GM12878 (cell line): Measurements from ENCODE around the gene OOEP. TPM values are rescaled to one million over a fixed set of nuclear protein-coding genes. Genes with fewer than 3 reads are reported as not detected.
A peak's percentile ranks its signal among the peaks of the same experiment; 100 is the strongest.

Experiments used
- ATAC-seq: fragments of 200-7000 bp; cut with Tn5 transposase; 3 replicates; pipeline ENCODE4 v1.9.1; 2020; ENCODE audit warnings: mild to moderate bottlenecking, moderate library complexity
- BruUV-seq: library from RNA; stranded (reverse); fragments of 400-500 nt; replicated peaks from 2 replicates; lab custom pipeline; 2021; lab: Mats Ljungman, UMichigan
- CTCF ChIA-PET: fragments of 300-600 bp; sonication (Branson Sonifier 250); formaldehyde crosslinking; extraction: SDS; loops from one replicate; lab custom pipeline; 2021; ENCODE audit warnings: inconsistent platforms; lab: Yijun Ruan, JAX
- POLR2A ChIA-PET: fragments of 350-600 bp; formaldehyde crosslinking; extraction: SDS; loops from one replicate; lab custom pipeline; 2021; ENCODE audit warnings: inconsistent platforms; lab: Charles Lee
- RAD21 ChIA-PET: fragments of 300-600 bp; sonication (Branson Sonifier 250); formaldehyde crosslinking; loops from one replicate; lab custom pipeline; 2023; ENCODE audit warnings: antibody characterized with exemption; ENCODE audit not compliant: unreplicated experiment; lab: Charles Lee
- SMC1A ChIA-PET: fragments of 300-600 bp; sonication (Branson Sonifier 250); formaldehyde crosslinking; loops from one replicate; lab custom pipeline; 2023; ENCODE audit not compliant: unreplicated experiment, uncharacterized antibody; lab: Charles Lee
- DNase-seq: peaks from one replicate; pipeline ENCODE4 v3.0.0-alpha.2; 2011; ENCODE audit warnings: low read depth, low spot score
- FAIRE-seq: peaks from 3 replicates; lab custom pipeline; 2011; peaks lifted over from hg19 to GRCh38; lab: Jason Lieb, UNC
- H2AFZ ChIP-seq: 2 replicates; pipeline ENCODE4 v1.6.0; 2011; ENCODE audit warnings: low read depth, low read length, control low read depth; ENCODE audit not compliant: control insufficient read depth
- H3K27ac ChIP-seq: 2 replicates; pipeline ENCODE4 v1.5.1; 2011; ENCODE audit warnings: control low read depth; ENCODE audit not compliant: control insufficient read depth, insufficient read depth
- H3K27me3 ChIP-seq, 2 experiments: replicated peaks in 1 of 2; 2 replicates each; pipeline versions ENCODE4 v1.6.0 to v1.6.1; 2011; ENCODE audit warnings: low read length in 1 of 2; ENCODE audit not compliant: control insufficient read depth in 2 of 2, insufficient read depth in 2 of 2
- H3K36me3 ChIP-seq, 2 experiments: 2 replicates each; pipeline ENCODE4 v1.5.1; 2011; ENCODE audit warnings: low read length in 1 of 2; ENCODE audit not compliant: control insufficient read depth in 2 of 2, insufficient read depth in 2 of 2
- H3K4me1 ChIP-seq: 2 replicates; pipeline ENCODE4 v1.6.1; 2011; ENCODE audit warnings: mild to moderate bottlenecking, low read length, moderate library complexity, mixed read lengths; ENCODE audit not compliant: control insufficient read depth, insufficient read depth
- H3K4me2 ChIP-seq: 2 replicates; pipeline ENCODE4 v1.6.0; 2011; ENCODE audit warnings: control low read depth; ENCODE audit not compliant: control insufficient read depth, insufficient read depth
- H3K4me3 ChIP-seq: fragments of 200-600 bp; sonication (generic); 2 replicates; pipeline ENCODE4 v1.5.1; 2016
- H3K79me2 ChIP-seq: 2 replicates; pipeline ENCODE4 v1.6.0; 2011; ENCODE audit warnings: low read length; ENCODE audit not compliant: control insufficient read depth, insufficient read depth
- H3K9ac ChIP-seq: 2 replicates; pipeline ENCODE4 v1.8.0; 2011; ENCODE audit warnings: low read length, control low read depth, mixed read lengths; ENCODE audit not compliant: control insufficient read depth, insufficient read depth
- H3K9me3 ChIP-seq: replicated peaks from 3 replicates; pipeline ENCODE4 v1.5.1; 2011; ENCODE audit warnings: mild to moderate bottlenecking, low read length; ENCODE audit not compliant: control insufficient read depth, insufficient read depth
- H4K20me1 ChIP-seq: 2 replicates; pipeline ENCODE4 v1.6.0; 2011; ENCODE audit not compliant: control insufficient read depth, insufficient read depth
- CEBPZ ChIP-seq: fragments of 150-350 bp; IDR thresholded peaks from 2 replicates; pipeline ENCODE4 v1.6.1; 2016; ENCODE audit warnings: low read depth, low read length
- CTCF ChIP-seq, 3 experiments: IDR thresholded peaks in 2 of 3; conservative IDR thresholded peaks in 1 of 3; 2 replicates each; pipeline ENCODE4 v1.5.1; 2011; ENCODE audit warnings: low read depth in 3 of 3, low read length in 3 of 3, mild to moderate bottlenecking in 3 of 3, control low read depth in 2 of 3, moderate library complexity in 2 of 3, inconsistent platforms in 1 of 3, mixed read lengths in 1 of 3; ENCODE audit not compliant: control insufficient read depth in 2 of 3, insufficient read depth in 1 of 3; ENCODE audit errors: extremely low read depth in 1 of 3
- EP300 ChIP-seq, 2 experiments: fragments of 150-350 bp in 1 of 2; IDR thresholded peaks; 2 replicates each; pipeline ENCODE4 v1.6.1; 2011 to 2012; ENCODE audit warnings: low read depth in 2 of 2, low read length in 2 of 2, borderline replicate concordance in 1 of 2, improper control_type of control experiment in 1 of 2, inconsistent platforms in 1 of 2; ENCODE audit not compliant: control insufficient read depth in 1 of 2
- RAD21 ChIP-seq: IDR thresholded peaks from 2 replicates; pipeline ENCODE4 v1.6.1; 2011; ENCODE audit warnings: mild to moderate bottlenecking, low read depth, low read length, moderate library complexity; ENCODE audit not compliant: insufficient read depth
- SIN3A ChIP-seq: IDR thresholded peaks from 2 replicates; pipeline ENCODE4 v1.6.1; 2012; ENCODE audit warnings: low read depth, low read length, improper control_type of control experiment
- ZBTB33 ChIP-seq: fragments of 450-650 bp; IDR thresholded peaks from 2 replicates; pipeline ENCODE4 v1.6.1; 2017; ENCODE audit warnings: mild to moderate bottlenecking
- ZNF217 ChIP-seq: fragments of 450-650 bp; IDR thresholded peaks from 2 replicates; pipeline ENCODE4 v1.6.1; 2017; ENCODE audit warnings: antibody characterized with exemption, mild to moderate bottlenecking
- WGBS: methylation state at CpG from one replicate; pipeline ENCODE4 v1.1.6; 2016; ENCODE audit warnings: low lambda C conversion rate; ENCODE audit not compliant: insufficient replicate concordance, insufficient coverage; ENCODE audit errors: missing lambda C conversion rate; 5-methylcytosine and 5-hydroxymethylcytosine counted together
- in situ Hi-C: fragments of 300-500 bp; cut with MboI; formaldehyde crosslinking; loops from 9 replicates; pipeline ENCODE4 v1.14.3; 2018; ENCODE audit warnings: mixed read lengths
- intact Hi-C: fragments of 100-400 bp; cut with micrococcal nuclease; formaldehyde crosslinking; loops from one replicate; pipeline ENCODE4 v1.14.2; 2022; ENCODE audit not compliant: unreplicated experiment
- polyA plus RNA-seq, 11 experiments: library from polyadenylated mRNA; depleted of rRNA in 4 of 11; unstranded in 6 of 11; stranded (reverse) in 5 of 11; fragments of >200 nt; fragmentation: Nextera tagmentation in 4 of 11; fragmentation: Illumina TruSeq in 1 of 11; extraction: Ambion mirVana in 4 of 11; extraction: Trizol in 1 of 11; gene quantifications; 1 replicate in 1 of 11; 2 replicates in 10 of 11; pipeline versions ENCODE4 v1.2.1 to v1.2.3, GENCODE V29; 2011 to 2016; ENCODE audit warnings: inconsistent platforms in 2 of 11, missing spikeins in 2 of 11, low read depth in 1 of 11
- total RNA-seq, 4 experiments: library from RNA; depleted of rRNA in 3 of 4; stranded (reverse); fragments of >200 nt in 3 of 4; fragmentation: Illumina TruSeq in 1 of 4; extraction: Trizol in 1 of 4; gene quantifications; 2 replicates each; pipeline versions ENCODE4 v1.2.1 to v1.2.3, GENCODE V29; 2013 to 2021

The OOEP gene
- total and polyA plus RNA-seq, 10 of the 15 experiments (the other 5 are each of a cell fraction or from before 2014, with no cell fraction given): 0.08 TPM; not detected in 9

- TF ChIP-seq RAD21 (peak; percentile 65), CTCF (IDR thresholded peaks at IDR 0.05 in 2 of 3, conservative IDR thresholded peaks at IDR 0.05 in 1 of 3; ENCODE audit: control insufficient read depth in 2 of 3, extremely low read depth in 1 of 3, insufficient read depth in 1 of 3, low read depth in 3 of 3, low read length in 3 of 3) (peak; percentile 60 to 80 (median 65)), ZBTB33 (no peak)
Measured at GRCh38 chr6:73388800-73389512, 19.3 kb upstream of the OOEP start (continued).

- H2AFZ ChIP-seq: peak overlapping the region; percentile 93
- no peak overlapping the region for H3K27ac ChIP-seq
- DNase-seq: no peak
- peak overlapping the region; percentile 60; the same call in 1 of the 2 replicates for H3K9ac ChIP-seq
- RAD21 ChIA-PET: interaction anchor here (0.8 to 3.0 kb wide), 10 partner anchors 13 to 772 kb away, joined by 3 to 22 read pairs (median 4); no protein-coding TSS in a partner anchor
- H4K20me1 ChIP-seq: no peaks in the 10 kb centered on the region
- no peaks in the 10 kb centered on the region for H3K79me2 ChIP-seq
- H3K4me1 ChIP-seq: no peaks in the 10 kb centered on the region
- in situ Hi-C loops: no loop called here
- H3K9me3 ChIP-seq: no peaks in the 10 kb centered on the region
- H3K36me3 ChIP-seq: no peaks in the 10 kb centered on the region
- no peaks in the 10 kb centered on the region for H3K27me3 ChIP-seq
- SMC1A ChIA-PET: interaction anchor here (1.0 to 1.7 kb wide), 9 partner anchors 9 to 977 kb away, joined by 3 to 10 read pairs (median 4); partner anchors contain the start of gene MTO1
- peak; percentile 49 for ATAC-seq
- H3K4me3 ChIP-seq: peak overlapping the region; percentile 51
- peak overlapping the region; percentile 90; the same call in 1 of the 2 replicates for H3K4me2 ChIP-seq
- CTCF ChIA-PET: interaction anchor here (0.6 to 2.3 kb wide), 24 partner anchors 9 to 973 kb away, joined by 3 to 22 read pairs (median 4); no protein-coding TSS in a partner anchor
- intact Hi-C loops: loop anchor here (1.0 to 5.0 kb wide), 2 partner anchors 59 to 264 kb away; partner anchors contain the start of gene SLC17A5
- WGBS: 67% methylated on average over 4 of the region's 4 CpGs
- no TSS peak for BruUV-seq
- FAIRE-seq: no peak
- POLR2A ChIA-PET: no interaction called here
- TF ChIP-seq EP300 (IDR thresholded peaks at IDR 0.05; ENCODE audit: borderline replicate concordance in 1 of 2, control insufficient read depth in 1 of 2, low read depth in 2 of 2, low read length in 2 of 2): no peak
- TF ChIP-seq SIN3A: no peak
- no peak for TF ChIP-seq CEBPZ
- no peak for TF ChIP-seq ZNF217
Measured at GRCh38 chr6:73388433-73388799, 18.7 kb upstream of the OOEP start.
